Occipital lobe (tissue), 3 donors: Measurements from ENCODE around the gene MPRIP. TPM values are rescaled to one million over a fixed set of nuclear protein-coding genes. Genes with fewer than 3 reads are reported as not detected.

Experiments
- DNase-seq: peaks from one replicate; lab custom pipeline; 2025; lab: John Stamatoyannopoulos, UW
- small RNA-seq: library from RNA; depleted of rRNA; stranded (forward); fragments of <200 nt; gene quantifications from one replicate; pipeline ENCODE3, GENCODE V24; 2014
- total RNA-seq: library from RNA; depleted of rRNA; stranded (reverse); fragments of >200 nt; gene quantifications from one replicate; pipeline ENCODE4 v1.2.3, GENCODE V29; 2014

Gene MPRIP
- total RNA-seq, 1 donor from 2014 or later: 126 TPM

DNA sequence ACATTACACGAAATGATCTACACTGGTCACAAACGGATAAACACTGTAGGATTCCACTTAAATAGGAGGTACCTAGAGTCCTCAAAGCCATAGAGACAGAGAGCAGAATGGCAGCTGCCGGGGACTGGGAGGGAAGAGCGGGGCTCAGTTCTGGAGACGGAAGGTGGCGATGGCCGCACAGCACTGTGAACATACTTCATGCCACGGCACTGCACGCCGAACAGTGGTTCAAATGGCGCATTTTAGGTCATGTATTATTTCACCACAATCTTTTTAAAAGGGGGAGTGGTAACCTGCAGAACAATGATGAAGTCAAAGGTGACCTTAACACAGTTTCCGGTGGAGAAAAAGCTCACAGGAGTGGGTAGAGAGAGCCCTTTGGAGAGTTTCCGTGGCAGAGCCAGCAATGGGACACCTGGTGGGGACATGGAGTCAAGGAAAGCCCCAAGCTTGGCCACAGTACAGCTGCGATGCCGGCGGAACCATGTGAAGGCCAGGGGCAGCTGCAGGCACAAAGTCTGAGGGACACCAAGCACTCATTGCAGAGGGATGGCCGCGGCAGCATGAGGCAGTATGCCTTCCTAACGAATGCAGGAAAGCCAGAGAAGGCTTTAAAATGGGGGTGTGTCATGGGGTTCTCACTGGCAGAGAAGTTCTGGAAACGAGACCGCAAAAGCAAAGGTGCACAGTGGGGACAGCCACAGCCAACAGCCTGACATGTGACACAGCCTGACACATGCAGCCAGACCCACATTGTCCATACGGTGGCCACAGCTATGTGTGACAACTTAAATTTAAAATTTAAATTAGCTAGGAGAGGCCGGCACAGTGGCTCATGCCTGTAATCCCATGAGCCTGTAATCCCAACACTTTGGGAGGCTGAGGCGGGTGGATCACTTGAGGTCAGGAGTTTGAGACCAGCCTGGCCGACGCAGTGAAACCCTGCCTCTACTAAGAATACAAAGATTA lies 187.4 kb downstream of the MPRIP start:
- DNase-seq: no peak

DNA sequence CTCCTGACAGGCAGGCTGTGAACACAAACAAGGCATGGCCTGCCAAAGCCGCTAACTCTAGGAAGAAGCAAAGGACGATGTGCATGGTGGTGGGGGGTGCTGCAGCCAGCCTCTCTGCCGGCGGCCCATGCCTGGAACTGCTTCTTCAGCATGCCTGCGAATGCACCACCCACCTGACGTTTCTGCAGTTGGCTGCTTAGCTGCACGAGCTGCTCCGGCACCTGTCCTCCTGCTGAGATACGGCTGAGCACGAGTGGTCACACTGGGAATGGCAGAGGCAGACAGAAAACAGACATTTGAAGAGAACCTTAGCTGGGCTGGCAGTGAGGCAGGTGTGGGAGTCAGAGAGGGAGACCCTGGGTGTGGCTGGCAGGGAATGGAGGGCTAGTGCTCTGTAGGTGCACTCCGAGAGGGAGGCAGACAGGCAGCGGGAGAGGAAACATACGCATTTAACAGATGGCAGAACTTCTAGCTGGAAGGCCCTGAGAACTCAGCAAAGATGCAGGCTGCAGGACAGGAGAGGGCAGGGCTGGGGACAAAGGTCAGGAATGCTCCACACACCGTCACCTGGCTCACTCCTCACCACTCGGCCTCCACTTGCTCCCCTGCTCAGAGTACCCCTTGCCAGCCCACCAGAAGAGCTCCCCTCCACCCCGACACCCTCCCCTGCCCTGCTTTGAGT lies 189.5 kb downstream of the MPRIP start:
- no peak for DNase-seq

GRCh38 chr17:17232303-17232621 lies 190.0 kb downstream of the MPRIP start:
- no peak for DNase-seq

DNA sequence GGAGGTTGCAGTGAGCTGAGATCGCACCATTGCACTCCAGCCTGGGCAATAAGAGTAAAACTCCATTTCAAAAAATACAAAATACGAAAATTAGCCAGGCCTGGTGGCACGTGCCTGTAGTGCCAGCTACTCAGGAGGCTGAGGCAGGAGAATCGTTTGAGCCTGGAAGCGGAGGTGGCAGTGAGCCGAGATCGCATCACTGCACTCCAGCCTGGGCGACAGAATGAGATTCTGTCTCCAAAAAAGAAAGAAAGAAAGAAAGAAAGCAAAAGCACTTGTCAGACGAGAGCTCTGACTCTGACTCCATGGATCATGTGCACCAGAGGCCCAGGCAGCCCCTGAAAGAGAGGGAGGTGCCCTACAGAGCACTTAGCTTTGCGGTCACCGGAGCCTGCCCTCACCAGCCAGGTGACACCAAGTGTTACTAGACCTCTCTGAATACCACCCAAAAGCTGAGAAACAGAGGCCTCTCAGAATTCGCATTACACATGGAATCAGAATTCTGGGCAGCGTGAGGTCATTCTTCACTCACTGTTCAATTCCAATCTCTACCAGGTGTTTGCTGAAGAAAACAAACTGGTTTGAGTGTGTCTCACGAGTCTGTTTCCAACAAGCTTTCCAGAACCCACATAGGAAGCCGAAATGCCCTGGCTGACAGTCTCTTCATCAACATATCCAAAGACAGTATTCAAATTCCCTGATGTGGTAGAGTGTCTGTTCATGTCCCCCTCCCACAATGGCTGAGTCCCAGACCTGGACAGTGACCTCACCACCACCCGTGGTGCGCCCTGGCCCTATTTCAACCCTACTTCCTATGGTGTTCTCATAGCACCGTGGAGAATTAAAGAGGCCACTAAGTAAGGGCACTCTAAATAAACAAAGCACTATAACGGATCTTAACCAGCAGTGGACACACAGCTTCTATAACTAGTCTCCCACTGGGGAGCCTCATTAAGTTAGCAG lies 193.2 kb downstream of the MPRIP start:
- DNase-seq: peak; percentile 56

GRCh38 chr17:17236295-17237025 lies 194.2 kb downstream of the MPRIP start:
- no peak for DNase-seq

- peak; percentile 87 for DNase-seq
Measured at GRCh38 chr17:17237026-17237799, 195.0 kb downstream of the MPRIP start, which contains the start of gene FLCN. TSS of gene FLCN (minus strand) at chr17:17237168. CDS start at chr17:17228137, 9,031 bp downstream.

GRCh38 chr17:17239832-17240231 lies 197.6 kb downstream of the MPRIP start:
- DNase-seq: no peak

GRCh38 chr17:17241656-17242055 lies 199.4 kb downstream of the MPRIP start:
- no peak for DNase-seq

- no peak for DNase-seq
Measured at GRCh38 chr17:17242246-17242645, 200.0 kb downstream of the MPRIP start.

Small RNA genes lying within 50 kb of the gene (small RNA-seq; reads per million reads assigned to genes)
- not detected for gene RNU6-767P

Other genes with a start within 250 kb of the MPRIP start
- not detected for gene TNFRSF13B, start 70.3 kb upstream of the MPRIP start, total RNA-seq
- gene PLD6, start 163.9 kb downstream of the MPRIP start, total RNA-seq: 9.2 TPM
- gene FLCN, start 194.7 kb downstream of the MPRIP start, total RNA-seq: 29.3 TPM
- gene COPS3, start 238.8 kb downstream of the MPRIP start, total RNA-seq: 113 TPM